Renal cortex interstitium (tissue), 11 donors: Measurements from ENCODE around the gene ACCS. TPM values are rescaled to one million over a fixed set of nuclear protein-coding genes. Genes with fewer than 3 reads are reported as not detected.

Source experiments
- DNase-seq, 11 donors: peaks; one replicate each; pipeline ENCODE4 v3.0.0-alpha.2; 2013; ENCODE audit warnings: low read depth in 9 of 11, low spot score in 4 of 11; ENCODE audit errors: extremely low read depth in 1 of 11
- polyA plus RNA-seq, 3 donors: library from polyadenylated mRNA; unstranded; fragments of 120-200 nt; gene quantifications; one replicate each; pipeline ENCODE4 v1.2.1, GENCODE V29; 2013; ENCODE audit not compliant: insufficient read length in 3 of 3

The ACCS gene
- polyA plus RNA-seq, 3 donors, result 33.0 to 50.1 (median 43.6) TPM

GRCh38 chr11:44113018-44113417 is 46.9 kb downstream of the ACCS start:
- DNase-seq, result no peak

- no peak for DNase-seq
Measured at GRCh38 chr11:44113572-44113971, 47.5 kb downstream of the ACCS start.

DNA sequence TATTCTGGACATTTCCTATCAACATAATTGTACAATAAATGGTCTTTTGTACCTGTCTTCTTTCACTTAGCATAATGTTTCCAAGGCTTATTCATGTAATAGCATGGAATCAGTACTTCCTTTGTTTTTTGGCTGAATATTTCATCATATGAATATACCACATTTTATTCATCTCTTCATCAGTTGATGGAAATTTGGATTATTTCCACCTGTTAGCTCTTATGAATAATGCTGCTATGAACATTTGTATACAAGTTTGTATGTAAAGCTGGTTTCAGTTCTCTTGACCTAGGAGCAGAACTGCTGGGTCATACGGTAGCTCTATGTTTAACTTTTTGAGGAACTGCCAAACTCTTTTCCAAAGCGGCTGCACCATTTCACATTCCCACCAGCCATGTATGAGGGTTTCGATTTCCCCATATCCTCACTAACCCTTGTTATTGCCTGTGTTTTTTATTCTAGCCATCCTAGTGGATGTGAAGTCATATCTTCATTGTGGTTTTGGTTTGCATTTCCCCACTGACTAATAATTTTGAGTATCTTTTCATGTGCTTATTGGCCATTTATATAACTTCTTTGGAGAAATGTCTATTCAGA is 50.3 kb downstream of the ACCS start:
- DNase-seq, result no peak

GRCh38 chr11:44120169-44120568 is 54.1 kb downstream of the ACCS start:
- no peak for DNase-seq

- no peak for DNase-seq
Measured at GRCh38 chr11:44125598-44125997, 59.5 kb downstream of the ACCS start.

GRCh38 chr11:44126304-44126703 is 60.2 kb downstream of the ACCS start:
- no peak for DNase-seq

DNA sequence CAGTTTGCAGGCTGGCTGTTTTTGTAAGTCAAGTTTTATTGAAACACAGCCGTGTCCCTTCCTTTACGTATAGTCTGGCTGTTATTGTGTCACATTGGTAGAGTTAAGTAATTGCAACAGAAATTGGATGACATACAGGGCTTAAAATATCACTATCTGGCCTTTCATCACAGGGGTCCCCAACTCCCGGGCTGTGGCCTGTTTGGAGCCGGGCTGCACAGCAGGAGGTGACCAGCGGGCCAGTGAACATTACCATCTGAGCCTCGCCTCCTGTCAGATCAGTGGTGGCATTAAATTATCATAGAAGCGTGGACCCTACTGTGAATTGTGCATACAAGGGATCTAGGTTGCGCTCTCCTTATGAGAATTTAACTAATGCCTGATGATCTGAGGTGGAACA is 61.1 kb downstream of the ACCS start:
- DNase-seq, result no peak

DNA sequence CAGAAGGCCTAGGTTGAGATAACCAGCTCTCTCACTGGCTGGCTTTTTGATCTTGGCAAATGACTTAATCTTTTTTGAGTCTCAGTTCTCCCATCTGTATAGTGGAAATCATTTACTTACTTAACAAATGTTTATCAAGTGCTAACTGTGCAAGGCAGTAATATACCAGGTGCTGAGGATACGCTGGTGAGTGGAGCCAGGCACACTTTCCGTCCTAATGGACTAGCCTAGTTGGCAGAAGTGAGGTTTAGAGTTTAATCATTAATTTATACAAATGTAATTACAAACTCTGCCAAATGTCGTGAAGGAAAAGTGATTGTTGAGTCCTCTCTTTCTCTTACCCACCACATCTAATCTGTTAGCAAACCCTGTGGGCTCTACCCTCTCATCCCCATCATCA is 62.7 kb downstream of the ACCS start:
- no peak for DNase-seq

GRCh38 chr11:44130751-44131150 is 64.7 kb downstream of the ACCS start:
- no peak for DNase-seq

GRCh38 chr11:44133335-44133946 is 67.4 kb downstream of the ACCS start:
- DNase-seq, result peak in 5 of 11 donors; percentile 31 to 50 (median 43)

Other genes starting within 250 kb of the ACCS start
- gene ALKBH3, start 185.4 kb upstream of the ACCS start, polyA plus RNA-seq, result 10 to 100 TPM; 30.6 to 36.8 (median 31.9) TPM
- gene C11orf96, start 123.6 kb upstream of the ACCS start, polyA plus RNA-seq, result 10 to 100 TPM in 1 of 3 donors, 1 to 10 TPM in 2; 7.6 to 10.5 (median 9.5) TPM
- gene ACCSL, start 18.3 kb upstream of the ACCS start, polyA plus RNA-seq, result under 1 TPM in 2 of 3 donors, not detected in 1; 0.07 to 0.08 TPM
- gene EXT2, start 29.4 kb downstream of the ACCS start, polyA plus RNA-seq, result 10 to 100 TPM; 67.9 to 69.4 (median 68.2) TPM
- gene ALX4, start 243.9 kb downstream of the ACCS start, polyA plus RNA-seq, result under 1 TPM; 0.12 to 0.39 (median 0.20) TPM